ENCODE data around the gene TBC1D1. TPM values are rescaled to one million over a fixed set of nuclear protein-coding genes. Genes with fewer than 3 reads are reported as not detected.

The TBC1D1 gene
- total RNA-seq, 1 experiment from 2014 or later = 38.1 TPM

- no peak for DNase-seq (ENCODE audit: extremely low read depth, low read depth)
Observed at GRCh38 chr4:38155589-38156294, 264.9 kb downstream of the TBC1D1 start.

DNA sequence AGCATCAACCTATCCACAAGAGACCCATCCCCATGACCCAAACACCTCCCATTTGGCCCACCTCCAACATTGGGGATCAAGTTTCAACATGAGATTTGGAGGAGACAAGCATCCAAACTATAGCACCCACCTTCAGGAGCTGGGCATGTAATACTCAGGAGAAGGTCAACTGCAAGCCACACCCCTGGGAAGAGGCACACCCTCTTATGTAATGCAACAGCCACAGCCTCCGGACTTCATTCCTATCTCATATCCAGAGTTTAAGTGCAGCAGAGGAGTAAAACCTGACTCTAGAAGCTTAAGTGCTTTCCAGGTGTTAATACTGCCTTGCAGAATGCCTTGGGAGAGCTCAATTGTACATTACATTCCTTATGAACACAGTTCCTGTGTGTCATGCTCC lies 266.7 kb downstream of the TBC1D1 start:
- no peak for DNase-seq (ENCODE audit: extremely low read depth, low read depth)

- peak; percentile 59 for DNase-seq (ENCODE audit: extremely low read depth, low read depth)
Observed at GRCh38 chr4:38160487-38161207, 269.8 kb downstream of the TBC1D1 start.

DNA sequence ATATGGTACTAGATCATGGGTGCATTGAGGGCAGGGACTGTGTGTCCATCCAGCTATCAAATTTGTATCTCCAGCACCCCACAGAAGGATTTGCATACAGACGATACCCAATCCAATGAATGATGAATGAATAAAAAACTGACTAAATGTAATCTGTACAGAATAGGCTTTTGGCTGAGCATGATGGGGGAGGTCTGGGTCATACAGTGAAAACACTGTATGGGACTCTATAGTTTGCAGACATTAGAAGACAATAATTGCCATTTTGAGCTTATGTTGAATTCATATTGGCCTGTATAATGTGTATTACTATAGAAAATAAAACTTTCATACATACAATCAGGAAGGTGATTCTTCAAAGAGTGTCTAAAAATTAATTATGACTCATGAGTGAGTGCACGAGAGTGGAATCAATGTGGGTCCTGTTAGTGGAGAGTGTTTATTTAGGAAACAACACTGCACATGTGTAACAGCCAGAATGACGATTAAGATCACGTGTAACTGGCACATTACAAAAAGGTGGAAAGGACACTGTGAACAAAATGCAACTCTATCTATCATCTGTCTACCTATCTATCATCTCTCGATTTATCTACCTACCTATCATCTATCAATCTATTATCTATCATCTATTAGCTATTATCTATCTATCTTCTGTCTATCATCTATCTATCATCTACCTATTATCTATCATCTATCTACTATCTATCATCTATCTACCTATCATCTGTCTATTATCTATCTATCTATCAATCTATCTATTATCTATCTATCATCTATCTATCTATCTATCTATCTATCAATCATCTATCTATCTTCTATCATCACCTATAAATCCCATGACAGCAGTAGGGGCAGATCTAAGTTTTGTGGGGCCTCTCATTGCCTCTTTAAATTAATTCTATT lies 270.6 kb downstream of the TBC1D1 start:
- DNase-seq (ENCODE audit: extremely low read depth, low read depth) = no peak

- no peak for DNase-seq (ENCODE audit: extremely low read depth, low read depth)
Observed at GRCh38 chr4:38162240-38162784, 271.4 kb downstream of the TBC1D1 start.

- no peak for DNase-seq (ENCODE audit: extremely low read depth, low read depth)
Observed at GRCh38 chr4:38163216-38164006, 272.5 kb downstream of the TBC1D1 start.

GRCh38 chr4:38164346-38164745 lies 273.5 kb downstream of the TBC1D1 start:
- no peak for DNase-seq (ENCODE audit: extremely low read depth, low read depth)

GRCh38 chr4:38166082-38166481 lies 275.2 kb downstream of the TBC1D1 start:
- no peak for DNase-seq (ENCODE audit: extremely low read depth, low read depth)

DNA sequence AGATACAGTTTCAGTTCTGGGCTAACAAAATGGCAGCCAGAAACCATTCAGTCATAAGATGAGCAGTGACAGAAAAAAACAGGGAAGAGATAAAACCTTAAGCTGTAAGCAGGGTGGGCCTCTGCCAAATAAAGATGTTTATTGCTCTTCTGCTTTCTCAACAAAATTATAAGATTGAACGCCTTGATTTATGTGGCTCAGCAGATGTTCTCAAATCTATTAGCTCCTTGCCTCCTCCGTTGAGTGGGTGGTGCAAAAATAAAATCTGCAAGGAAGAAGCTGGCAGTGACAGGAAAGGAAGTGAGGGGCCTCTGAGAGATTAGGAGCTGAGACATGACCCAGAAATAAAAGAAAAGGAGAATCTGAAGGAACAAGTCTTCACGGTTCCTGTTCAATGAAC lies 275.9 kb downstream of the TBC1D1 start:
- DNase-seq (ENCODE audit: extremely low read depth, low read depth) = no peak

DNA sequence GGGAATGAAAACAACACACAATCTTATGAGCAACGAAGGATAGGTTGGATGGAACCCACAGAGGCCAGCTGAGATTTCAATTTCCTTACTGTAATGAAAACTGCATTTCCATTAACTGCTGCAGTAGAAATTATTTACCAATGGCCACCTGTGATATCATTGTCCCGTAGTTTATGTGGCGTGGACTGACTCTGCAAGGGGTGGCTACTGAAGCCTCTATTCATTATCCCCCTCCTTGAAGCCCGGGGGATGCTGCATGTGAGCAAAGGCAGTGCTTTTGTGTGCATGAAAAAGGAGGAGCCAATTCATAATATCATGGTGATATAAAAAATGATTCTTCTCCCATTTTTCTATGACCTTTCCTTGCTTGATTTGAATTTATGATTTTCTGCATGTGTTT lies 277.1 kb downstream of the TBC1D1 start:
- no peak for DNase-seq (ENCODE audit: extremely low read depth, low read depth)

GRCh38 chr4:38169524-38169923 lies 278.6 kb downstream of the TBC1D1 start:
- no peak for DNase-seq (ENCODE audit: extremely low read depth, low read depth)

- DNase-seq (ENCODE audit: extremely low read depth, low read depth) = no peak
Observed at GRCh38 chr4:38170338-38171169, 279.7 kb downstream of the TBC1D1 start.

- no peak for DNase-seq (ENCODE audit: extremely low read depth, low read depth)
Observed at GRCh38 chr4:38172078-38172477, 281.2 kb downstream of the TBC1D1 start.

DNA sequence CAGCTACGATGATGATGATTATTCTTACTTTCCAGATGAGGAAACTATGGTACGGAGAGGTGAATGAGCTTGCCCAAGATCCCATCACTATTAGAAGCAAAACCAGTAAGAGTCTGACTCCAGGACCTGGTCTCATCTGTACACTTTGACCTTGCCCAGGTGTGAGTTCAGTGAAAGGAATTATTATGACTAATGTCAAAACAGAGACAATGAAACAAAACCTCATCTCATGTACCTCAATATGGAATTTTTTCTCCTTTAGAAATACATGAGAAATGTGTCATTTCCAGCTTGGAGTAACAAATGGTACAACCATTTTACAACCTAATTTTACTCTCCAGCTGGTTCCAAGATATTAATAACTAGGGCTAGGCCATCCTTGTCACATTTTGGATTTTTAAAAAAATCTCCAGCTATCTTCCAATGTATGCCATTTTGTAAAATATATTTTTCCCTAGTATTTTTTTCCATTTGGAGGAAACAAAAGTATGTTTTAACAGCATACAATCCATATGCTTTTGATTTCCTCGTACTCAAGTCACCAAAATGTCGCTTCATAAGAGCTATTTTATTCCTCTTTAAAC lies 283.1 kb downstream of the TBC1D1 start:
- no peak for DNase-seq (ENCODE audit: extremely low read depth, low read depth)

GRCh38 chr4:38174801-38175200 lies 283.9 kb downstream of the TBC1D1 start:
- no peak for DNase-seq (ENCODE audit: extremely low read depth, low read depth)

DNA sequence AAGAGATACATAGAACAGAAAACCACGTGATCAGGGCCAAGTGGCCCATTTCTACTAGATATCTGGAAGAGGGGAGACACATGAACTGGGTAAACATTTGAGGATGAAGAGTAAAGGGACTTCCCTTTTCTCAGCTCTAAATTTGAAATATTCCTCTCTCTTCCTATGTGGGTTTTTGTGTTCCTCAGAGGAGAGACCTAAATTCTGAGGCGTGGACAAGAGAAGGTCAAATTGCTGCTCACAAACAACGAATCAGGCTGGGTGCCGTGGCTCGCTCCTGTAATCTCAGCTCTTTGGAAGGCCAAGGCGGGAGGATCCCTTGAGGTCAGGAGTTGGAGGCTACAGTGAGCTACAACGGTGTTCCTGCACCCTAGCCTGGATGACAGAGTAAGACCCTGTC lies 285.3 kb downstream of the TBC1D1 start:
- no peak for DNase-seq (ENCODE audit: extremely low read depth, low read depth)

DNA sequence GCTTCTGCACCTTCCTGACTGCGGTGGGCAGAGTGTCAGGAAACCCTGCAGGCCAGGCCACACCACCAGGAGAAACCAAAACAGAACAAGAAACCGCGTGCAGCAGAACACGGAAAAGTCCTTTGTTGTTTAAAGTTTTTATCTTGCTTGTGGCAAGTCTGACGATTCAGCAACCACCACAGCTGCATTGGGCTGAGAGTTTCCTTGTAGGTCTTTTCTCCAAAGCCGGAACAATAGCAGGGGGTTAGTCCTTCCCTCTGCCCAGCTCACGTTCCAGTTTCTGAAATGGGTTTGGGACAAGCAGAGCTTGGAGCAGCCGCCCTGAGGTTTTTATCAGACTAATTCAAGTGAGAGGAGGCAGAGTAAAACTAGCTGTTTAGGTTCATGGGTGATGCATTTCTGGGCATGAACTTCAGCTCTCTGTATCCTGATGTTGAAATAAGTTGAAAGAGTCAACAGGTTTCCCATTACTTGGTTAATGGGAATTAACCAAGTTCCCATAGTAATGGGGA lies 286.2 kb downstream of the TBC1D1 start:
- DNase-seq (ENCODE audit: extremely low read depth, low read depth) = no peak

GRCh38 chr4:38177641-38178391 lies 286.9 kb downstream of the TBC1D1 start:
- DNase-seq (ENCODE audit: extremely low read depth, low read depth) = no peak

All from NCI-H460 (cell line).